IMR-90 (cell line): ENCODE results near the gene RSRC1. TPM values are rescaled to one million over a fixed set of nuclear protein-coding genes. Genes with fewer than 3 reads are reported as not detected.

Source experiments
- ATAC-seq: fragments of 200-7000 bp; cut with Tn5 transposase; 2 replicates; pipeline ENCODE4 v1.9.1; 2020; ENCODE audit warnings: low read depth, mild to moderate bottlenecking, moderate library complexity
- BruUV-seq: library from RNA; stranded (reverse); fragments of 400-500 nt; replicated peaks from 2 replicates; lab custom pipeline; 2021; lab: Mats Ljungman, UMichigan
- CTCF ChIA-PET: fragments of 300-600 bp; formaldehyde crosslinking; extraction: SDS; loops from one replicate; lab custom pipeline; 2021; ENCODE audit warnings: antibody characterized with exemption; lab: Yijun Ruan, JAX
- POLR2A ChIA-PET: fragments of 300-600 bp; sonication (Branson Sonifier 250); formaldehyde crosslinking; loops from one replicate; lab custom pipeline; 2022; ENCODE audit warnings: antibody characterized with exemption; ENCODE audit not compliant: unreplicated experiment; lab: Charles Lee
- DNase-seq: peaks from one replicate; pipeline ENCODE4 v3.0.0; 2013
- H2AFZ ChIP-seq: replicated peaks from 2 replicates; pipeline ENCODE3; 2013; ENCODE audit warnings: low read length, mild to moderate bottlenecking; ENCODE audit not compliant: poor library complexity
- H2AK5ac ChIP-seq: 2 replicates; pipeline ENCODE4 v1.6.1; 2013; ENCODE audit warnings: low read depth, low read length, inconsistent platforms
- H2AK9ac ChIP-seq: replicated peaks from 2 replicates; pipeline ENCODE3; 2013; ENCODE audit warnings: mild to moderate bottlenecking, low read depth, low read length, moderate library complexity; ENCODE audit not compliant: poor library complexity
- H2BK120ac ChIP-seq: 2 replicates; pipeline ENCODE4 v1.6.1; 2013; ENCODE audit warnings: low read depth, low read length, inconsistent platforms
- H2BK15ac ChIP-seq: 3 replicates; pipeline ENCODE4 v1.6.1; 2013; ENCODE audit warnings: low read depth, low read length, inconsistent platforms
- H2BK20ac ChIP-seq: 2 replicates; pipeline ENCODE4 v1.6.1; 2013; ENCODE audit warnings: low read depth, mild to moderate bottlenecking, inconsistent platforms, low read length, moderate library complexity
- H2BK5ac ChIP-seq: 2 replicates; pipeline ENCODE4 v1.6.1; 2013; ENCODE audit warnings: mild to moderate bottlenecking, low read depth, low read length, inconsistent platforms; ENCODE audit not compliant: poor library complexity, severe bottlenecking
- H3K14ac ChIP-seq: replicated peaks from 2 replicates; pipeline ENCODE4 v1.6.1; 2013; ENCODE audit warnings: low read depth, low read length, inconsistent platforms
- H3K18ac ChIP-seq: 2 replicates; pipeline ENCODE4 v1.6.1; 2013; ENCODE audit warnings: low read depth, low read length, control low read depth
- H3K23ac ChIP-seq: 2 replicates; pipeline ENCODE4 v1.6.1; 2013; ENCODE audit warnings: low read depth, low read length, inconsistent platforms
- H3K27ac ChIP-seq: 2 replicates; pipeline ENCODE4 v1.5.1; 2013; ENCODE audit warnings: mild to moderate bottlenecking, control low read depth, low read length; ENCODE audit not compliant: insufficient read depth
- H3K27me3 ChIP-seq: 2 replicates; pipeline ENCODE4 v1.6.1; 2013; ENCODE audit warnings: low read length; ENCODE audit not compliant: control insufficient read depth, insufficient read depth
- H3K36me3 ChIP-seq: 2 replicates; pipeline ENCODE4 v1.6.1; 2013; ENCODE audit warnings: low read length, mixed read lengths; ENCODE audit not compliant: control insufficient read depth, insufficient read depth
- H3K4ac ChIP-seq: 2 replicates; pipeline ENCODE4 v1.6.1; 2013; ENCODE audit warnings: low read depth, low read length, inconsistent platforms
- H3K4me1 ChIP-seq: 2 replicates; pipeline ENCODE4 v1.6.1; 2013; ENCODE audit warnings: low read length, mixed read lengths; ENCODE audit not compliant: control insufficient read depth, insufficient read depth
- H3K4me2 ChIP-seq: 2 replicates; pipeline ENCODE4 v1.6.1; 2013; ENCODE audit warnings: low read depth, mild to moderate bottlenecking, control low read depth, low read length, moderate library complexity
- H3K4me3 ChIP-seq: 2 replicates; pipeline ENCODE4 v1.5.1; 2013; ENCODE audit warnings: low read depth, mild to moderate bottlenecking, control low read depth, low read length, moderate library complexity; ENCODE audit not compliant: insufficient read depth
- H3K56ac ChIP-seq: 2 replicates; pipeline ENCODE4 v1.6.1; 2013; ENCODE audit warnings: low read length, inconsistent platforms; ENCODE audit not compliant: insufficient read depth; ENCODE audit errors: extremely low read depth
- H3K79me1 ChIP-seq, 2 experiments: 2 replicates each; pipeline ENCODE4 v1.6.1; 2013; ENCODE audit warnings: low read length in 2 of 2, inconsistent platforms in 1 of 2, low read depth in 1 of 2
- H3K9ac ChIP-seq: 2 replicates; pipeline ENCODE4 v1.6.1; 2013; ENCODE audit warnings: low read depth, low read length, control low read depth
- H3K9me1 ChIP-seq: 2 replicates; pipeline ENCODE4 v1.6.1; 2013; ENCODE audit warnings: low read length, inconsistent platforms; ENCODE audit not compliant: insufficient read depth
- H3K9me3 ChIP-seq: 2 replicates; pipeline ENCODE4 v1.6.1; 2013; ENCODE audit warnings: low read length; ENCODE audit not compliant: control insufficient read depth, insufficient read depth
- H4K20me1 ChIP-seq: 2 replicates; pipeline ENCODE4 v1.6.1; 2013; ENCODE audit warnings: low read length, inconsistent platforms; ENCODE audit not compliant: insufficient read depth
- H4K5ac ChIP-seq: 2 replicates; pipeline ENCODE4 v1.6.1; 2013; ENCODE audit warnings: mild to moderate bottlenecking, low read depth, low read length, control low read depth
- H4K8ac ChIP-seq, 2 experiments: 2 replicates each; pipeline ENCODE4 v1.6.1; 2013; ENCODE audit warnings: low read depth in 2 of 2, low read length in 2 of 2, control low read depth in 1 of 2, inconsistent platforms in 1 of 2
- H4K91ac ChIP-seq: 2 replicates; pipeline ENCODE4 v1.6.1; 2013; ENCODE audit warnings: low read depth, low read length, inconsistent platforms; ENCODE audit not compliant: insufficient read depth
- CEBPB ChIP-seq: IDR thresholded peaks from 2 replicates; pipeline ENCODE4 v1.6.1; 2012; ENCODE audit warnings: low read depth, low read length, improper control_type of control experiment
- CHD1 ChIP-seq: IDR thresholded peaks from 2 replicates; pipeline ENCODE4 v1.6.1; 2012; ENCODE audit warnings: low read depth, low read length, improper control_type of control experiment
- FOS ChIP-seq: fragments of 150-350 bp; IDR thresholded peaks from 2 replicates; pipeline ENCODE4 v1.6.1; 2016; ENCODE audit warnings: low read depth, low read length
- MAFK ChIP-seq: IDR thresholded peaks from 2 replicates; pipeline ENCODE4 v1.6.1; 2012; ENCODE audit warnings: low read depth, low read length, improper control_type of control experiment
- MAZ ChIP-seq: IDR thresholded peaks from 2 replicates; pipeline ENCODE4 v1.6.1; 2012; ENCODE audit warnings: low read depth, mild to moderate bottlenecking, low read length, improper control_type of control experiment, moderate library complexity, borderline replicate concordance
- MXI1 ChIP-seq: IDR thresholded peaks from 2 replicates; pipeline ENCODE4 v1.6.1; 2012; ENCODE audit warnings: low read depth, mild to moderate bottlenecking, low read length, moderate library complexity, borderline replicate concordance
- NFE2L2 ChIP-seq: fragments of 150-350 bp; IDR thresholded peaks from 2 replicates; pipeline ENCODE4 v1.6.1; 2016; ENCODE audit warnings: low read depth, mild to moderate bottlenecking, low read length
- POLR2A ChIP-seq: IDR thresholded peaks from 2 replicates; pipeline ENCODE4 v1.6.1; 2012; ENCODE audit warnings: mild to moderate bottlenecking, low read depth, low read length
- RAD21 ChIP-seq: IDR thresholded peaks from 2 replicates; pipeline ENCODE4 v1.6.1; 2012; ENCODE audit warnings: low read length, improper control_type of control experiment
- RCOR1 ChIP-seq: IDR thresholded peaks from 2 replicates; pipeline ENCODE4 v1.6.1; 2012; ENCODE audit warnings: mild to moderate bottlenecking, low read length, improper control_type of control experiment; ENCODE audit not compliant: insufficient replicate concordance
- RFX5 ChIP-seq: IDR thresholded peaks from 2 replicates; pipeline ENCODE4 v1.8.0; 2012; ENCODE audit warnings: low read depth, mild to moderate bottlenecking, low read length, moderate library complexity
- SMC3 ChIP-seq: fragments of 150-350 bp; IDR thresholded peaks from 2 replicates; pipeline ENCODE4 v1.6.1; 2016; ENCODE audit warnings: low read depth, mild to moderate bottlenecking, antibody characterized with exemption, low read length, moderate library complexity
- WGBS, 2 experiments: methylation state at CpG; one replicate each; pipeline versions ENCODE4 v1.1.5 to v1.1.7; 2013; ENCODE audit warnings: missing lambda C conversion rate in 2 of 2; ENCODE audit not compliant: insufficient read length in 1 of 2; ENCODE audit errors: extremely low coverage in 2 of 2; 5-methylcytosine and 5-hydroxymethylcytosine counted together
- dilution Hi-C: fragments of 300-500 bp; cut with HindIII; formaldehyde crosslinking; loops from one replicate; pipeline ENCODE4 v1.14.3; 2018; ENCODE audit warnings: low sequenced_read_pairs; ENCODE audit not compliant: unreplicated experiment
- in situ Hi-C: fragments of 300-500 bp; cut with MboI; formaldehyde crosslinking; loops from 3 replicates; pipeline ENCODE4 v1.14.3; 2019; ENCODE audit warnings: low sequenced_read_pairs, inconsistent platforms, mixed read lengths
- intact Hi-C: fragments of 100-400 bp; cut with micrococcal nuclease; formaldehyde crosslinking; loops from 2 replicates; pipeline ENCODE4 v1.10.0; 2022
- polyA plus RNA-seq, 3 experiments: library from polyadenylated mRNA; depleted of rRNA; stranded (reverse); fragments of >200 nt; gene quantifications; 2 replicates each; pipeline ENCODE4 v1.2.3, GENCODE V29; 2012; ENCODE audit warnings: low replicate concordance in 1 of 3
- total RNA-seq: library from RNA; depleted of rRNA; stranded (reverse); fragments of >200 nt; gene quantifications from 2 replicates; pipeline ENCODE4 v1.2.3, GENCODE V29; 2012
- TF ChIP-seq, protein P1 (sequence below): conservative IDR thresholded peaks from 2 replicates; pipeline ENCODE4 v1.5.1; 2012; ENCODE audit warnings: mild to moderate bottlenecking, low read depth, low read length, improper control_type of control experiment
- TF ChIP-seq, protein P2 (sequence below): fragments of 150-350 bp; IDR thresholded peaks from 2 replicates; pipeline ENCODE4 v1.6.1; 2017; ENCODE audit warnings: mild to moderate bottlenecking, antibody characterized with exemption, low read length, low read depth
- TF ChIP-seq, protein P3 (sequence below): fragments of 150-350 bp; IDR thresholded peaks from 2 replicates; pipeline ENCODE4 v1.6.1; 2016; ENCODE audit warnings: low read depth, mild to moderate bottlenecking, low read length, moderate library complexity, borderline replicate concordance

Gene RSRC1
- total and polyA plus RNA-seq, 2 of the 4 experiments (the other 2 are of a cell fraction) = 3.8 to 41.8 TPM

DNA sequence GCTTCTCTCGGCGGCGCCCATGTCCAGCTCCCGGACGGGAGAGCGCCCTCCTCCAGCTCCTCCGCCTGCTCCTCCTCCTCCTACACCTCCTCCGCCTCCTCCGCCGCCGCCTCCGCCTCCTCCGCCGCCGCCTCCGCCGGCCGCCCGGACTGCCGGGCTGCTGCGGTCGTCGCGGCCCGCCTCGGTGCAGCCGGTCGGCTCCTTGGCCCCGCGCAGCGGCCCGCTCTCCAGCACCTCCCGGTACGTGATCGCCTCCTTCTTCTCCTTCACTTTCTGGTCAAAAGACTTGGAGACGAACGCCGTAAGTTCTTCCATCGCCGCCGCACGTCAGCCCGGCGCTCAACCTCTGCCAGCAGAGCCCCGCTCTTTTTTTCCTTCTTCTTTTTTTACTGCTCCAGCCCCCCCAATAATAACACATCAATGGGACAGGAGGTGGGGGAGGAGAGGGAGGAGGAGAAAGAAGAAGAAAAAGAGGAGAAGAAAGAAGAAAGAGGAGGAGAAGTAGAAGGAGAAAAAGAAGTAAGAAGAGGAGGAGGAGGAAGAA is 4.1 kb upstream of the RSRC1 start:
- H3K9ac ChIP-seq = peak overlapping the region; percentile 29
- intact Hi-C loops (loop anchor here (5.0 to 10.0 kb wide), 4 partner anchors 207 to 573 kb away; partner anchors contain the start of gene GFM1), in situ Hi-C loops (loop anchor here (25.0 kb wide), 1 partner anchor 682 kb away; no protein-coding TSS in a partner anchor), dilution Hi-C loops (no loop called here)
- peak overlapping the region; percentile 82 for H2AFZ ChIP-seq
- H2AK5ac ChIP-seq = no peak overlapping the region
- DNase-seq (peak; percentile 46), ATAC-seq (peak; percentile 58)
- H3K9me3 ChIP-seq = peaks cover 8% of the 10 kb centered on the region; the same call in 1 of the 2 replicates
- CTCF ChIA-PET = interaction anchor here (0.6 kb wide), 1 partner anchor 1571 kb away, joined by 4 read pairs; no protein-coding TSS in a partner anchor
- H3K56ac ChIP-seq = no peak overlapping the region
- no peak overlapping the region for H2BK20ac ChIP-seq
- peak overlapping the region; percentile 64 for H3K4me3 ChIP-seq
- peaks cover 5% of the 10 kb centered on the region; the same call in 1 of the 2 replicates for H4K20me1 ChIP-seq
- no TSS peak for BruUV-seq
- H2BK5ac ChIP-seq = no peak overlapping the region
- H3K9me1 ChIP-seq = no peaks in the 10 kb centered on the region
- no peaks in the 10 kb centered on the region for H3K36me3 ChIP-seq
- H3K23ac ChIP-seq = no peak overlapping the region
- H4K8ac ChIP-seq = no peak overlapping the region
- peaks cover 2% of the 10 kb centered on the region; the same call in 1 of the 2 replicates for H3K4me1 ChIP-seq
- no peak overlapping the region for H3K27ac ChIP-seq
- H4K91ac ChIP-seq = no peak overlapping the region
- no peak overlapping the region for H3K14ac ChIP-seq
- peaks cover 66% of the 10 kb centered on the region for H3K27me3 ChIP-seq
- H3K4me2 ChIP-seq = peak overlapping the region; percentile 63
- no peak overlapping the region for H3K18ac ChIP-seq
- 0% methylated on average over 20 of the region's 45 CpGs; no CpG with 5 or more reads in 1 of the 2 experiments for WGBS, 2 experiments
- H3K79me1 ChIP-seq = 0 out of 4 replicates have a peak, but pooled peaks cover 3 to 5% of the 10 kb centered on the region in 2 experiments
- H2BK120ac ChIP-seq = no peak overlapping the region
- no peak overlapping the region for H2BK15ac ChIP-seq
- no peak overlapping the region for H3K4ac ChIP-seq
- no peak overlapping the region for H4K5ac ChIP-seq
- POLR2A ChIA-PET = no interaction called here
- H2AK9ac ChIP-seq = no peak overlapping the region
- no peak for TF ChIP-seq POLR2A
- TF ChIP-seq, protein P1, sequence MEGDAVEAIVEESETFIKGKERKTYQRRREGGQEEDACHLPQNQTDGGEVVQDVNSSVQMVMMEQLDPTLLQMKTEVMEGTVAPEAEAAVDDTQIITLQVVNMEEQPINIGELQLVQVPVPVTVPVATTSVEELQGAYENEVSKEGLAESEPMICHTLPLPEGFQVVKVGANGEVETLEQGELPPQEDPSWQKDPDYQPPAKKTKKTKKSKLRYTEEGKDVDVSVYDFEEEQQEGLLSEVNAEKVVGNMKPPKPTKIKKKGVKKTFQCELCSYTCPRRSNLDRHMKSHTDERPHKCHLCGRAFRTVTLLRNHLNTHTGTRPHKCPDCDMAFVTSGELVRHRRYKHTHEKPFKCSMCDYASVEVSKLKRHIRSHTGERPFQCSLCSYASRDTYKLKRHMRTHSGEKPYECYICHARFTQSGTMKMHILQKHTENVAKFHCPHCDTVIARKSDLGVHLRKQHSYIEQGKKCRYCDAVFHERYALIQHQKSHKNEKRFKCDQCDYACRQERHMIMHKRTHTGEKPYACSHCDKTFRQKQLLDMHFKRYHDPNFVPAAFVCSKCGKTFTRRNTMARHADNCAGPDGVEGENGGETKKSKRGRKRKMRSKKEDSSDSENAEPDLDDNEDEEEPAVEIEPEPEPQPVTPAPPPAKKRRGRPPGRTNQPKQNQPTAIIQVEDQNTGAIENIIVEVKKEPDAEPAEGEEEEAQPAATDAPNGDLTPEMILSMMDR = no peak
- TF ChIP-seq, protein P2, sequence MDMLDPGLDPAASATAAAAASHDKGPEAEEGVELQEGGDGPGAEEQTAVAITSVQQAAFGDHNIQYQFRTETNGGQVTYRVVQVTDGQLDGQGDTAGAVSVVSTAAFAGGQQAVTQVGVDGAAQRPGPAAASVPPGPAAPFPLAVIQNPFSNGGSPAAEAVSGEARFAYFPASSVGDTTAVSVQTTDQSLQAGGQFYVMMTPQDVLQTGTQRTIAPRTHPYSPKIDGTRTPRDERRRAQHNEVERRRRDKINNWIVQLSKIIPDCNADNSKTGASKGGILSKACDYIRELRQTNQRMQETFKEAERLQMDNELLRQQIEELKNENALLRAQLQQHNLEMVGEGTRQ = no peak
- TF ChIP-seq CEBPB = no peak
- TF ChIP-seq NFE2L2 = no peak
- no peak for TF ChIP-seq RFX5
- no peak for TF ChIP-seq MAFK
- no peak for TF ChIP-seq SMC3
- no peak for TF ChIP-seq RAD21
- TF ChIP-seq MXI1 = no peak
- TF ChIP-seq CHD1 = no peak
- no peak for TF ChIP-seq FOS
- TF ChIP-seq, protein P3, sequence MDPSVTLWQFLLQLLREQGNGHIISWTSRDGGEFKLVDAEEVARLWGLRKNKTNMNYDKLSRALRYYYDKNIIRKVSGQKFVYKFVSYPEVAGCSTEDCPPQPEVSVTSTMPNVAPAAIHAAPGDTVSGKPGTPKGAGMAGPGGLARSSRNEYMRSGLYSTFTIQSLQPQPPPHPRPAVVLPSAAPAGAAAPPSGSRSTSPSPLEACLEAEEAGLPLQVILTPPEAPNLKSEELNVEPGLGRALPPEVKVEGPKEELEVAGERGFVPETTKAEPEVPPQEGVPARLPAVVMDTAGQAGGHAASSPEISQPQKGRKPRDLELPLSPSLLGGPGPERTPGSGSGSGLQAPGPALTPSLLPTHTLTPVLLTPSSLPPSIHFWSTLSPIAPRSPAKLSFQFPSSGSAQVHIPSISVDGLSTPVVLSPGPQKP = no peak
- no peak for TF ChIP-seq MAZ
- TF ChIP-seq RCOR1 = no peak
